H1 (cell line): ENCODE measurements around the gene PASD1. TPM values are rescaled to one million over a fixed set of nuclear protein-coding genes. Genes with fewer than 3 reads are reported as not detected.

Experiments
- CTCF ChIA-PET: fragments of 300-600 bp; sonication (Branson Sonifier 250); formaldehyde crosslinking; loops from one replicate; lab custom pipeline; 2021; ENCODE audit not compliant: partially characterized antibody; lab: Charles Lee
- POLR2A ChIA-PET: fragments of 300-600 bp; sonication (Branson Sonifier 250); formaldehyde crosslinking; loops from one replicate; lab custom pipeline; 2021; ENCODE audit warnings: inconsistent platforms; ENCODE audit not compliant: partially characterized antibody; lab: Charles Lee
- DNase-seq, 2 experiments: peaks; one replicate each; pipeline versions ENCODE4 v3.0.0 to v3.0.0-alpha.2; 2010 to 2022; ENCODE audit warnings: low spot score in 2 of 2, low read depth in 1 of 2, mixed read lengths in 1 of 2
- FAIRE-seq: peaks from 2 replicates; lab custom pipeline; 2011; peaks lifted over from hg19 to GRCh38; lab: Jason Lieb, UNC
- H2AFZ ChIP-seq: 2 replicates; pipeline ENCODE4 v1.8.1; 2012; ENCODE audit warnings: low read length, inconsistent platforms
- H2AK5ac ChIP-seq: 2 replicates; pipeline ENCODE4 v1.6.1; 2013; ENCODE audit warnings: low read depth, low read length
- H2BK120ac ChIP-seq: replicated peaks from 2 replicates; pipeline ENCODE3; 2013; ENCODE audit warnings: low read depth, low read length, inconsistent platforms
- H2BK12ac ChIP-seq: 2 replicates; pipeline ENCODE4 v1.6.1; 2013; ENCODE audit warnings: low read depth, low read length
- H2BK15ac ChIP-seq: 2 replicates; pipeline ENCODE4 v1.6.1; 2013; ENCODE audit warnings: low read length
- H2BK20ac ChIP-seq: 2 replicates; pipeline ENCODE4 v1.6.1; 2013; ENCODE audit warnings: low read length
- H2BK5ac ChIP-seq: 2 replicates; pipeline ENCODE4 v1.6.1; 2013; ENCODE audit warnings: low read depth, low read length
- H3K14ac ChIP-seq: 2 replicates; pipeline ENCODE4 v1.6.1; 2013; ENCODE audit warnings: inconsistent platforms; ENCODE audit not compliant: insufficient read length
- H3K18ac ChIP-seq: 2 replicates; pipeline ENCODE4 v1.6.1; 2013; ENCODE audit warnings: low read length; ENCODE audit errors: extremely low read depth
- H3K23ac ChIP-seq: 2 replicates; pipeline ENCODE4 v1.6.1; 2013; ENCODE audit warnings: inconsistent platforms; ENCODE audit not compliant: insufficient read length
- H3K23me2 ChIP-seq: 2 replicates; pipeline ENCODE4 v1.6.1; 2013; ENCODE audit warnings: low read depth, low read length
- H3K27ac ChIP-seq: 2 replicates; pipeline ENCODE4 v1.6.1; 2011; ENCODE audit warnings: low read depth, low read length, inconsistent platforms
- H3K27me3 ChIP-seq, 4 experiments: replicated peaks in 1 of 4; 1 replicate in 1 of 4; 2 replicates in 3 of 4; pipeline versions ENCODE4 v1.6.1 to v1.8.1; 2011 to 2013; ENCODE audit warnings: low read length in 3 of 4, mild to moderate bottlenecking in 3 of 4, inconsistent platforms in 2 of 4, mixed read lengths in 2 of 4, moderate library complexity in 1 of 4; ENCODE audit not compliant: control insufficient read depth in 3 of 4, insufficient read depth in 3 of 4; ENCODE audit errors: extremely low read depth in 1 of 4
- H3K36me3 ChIP-seq, 4 experiments: 2 replicates each; pipeline versions ENCODE4 v1.6.1 to v1.8.1; 2011 to 2013; ENCODE audit warnings: mild to moderate bottlenecking in 4 of 4, low read length in 3 of 4, moderate library complexity in 2 of 4, control low read depth in 1 of 4, inconsistent platforms in 1 of 4; ENCODE audit not compliant: insufficient read depth in 4 of 4, control insufficient read depth in 2 of 4
- H3K4ac ChIP-seq: replicated peaks from 2 replicates; pipeline ENCODE3; 2013; ENCODE audit warnings: low read length, low read depth, mixed read lengths, inconsistent platforms; ENCODE audit not compliant: insufficient read length
- H3K4me1 ChIP-seq, 4 experiments: replicated peaks in 1 of 4; 1 replicate in 1 of 4; 2 replicates in 3 of 4; pipeline versions ENCODE4 v1.6.1 to v1.8.1; 2011 to 2013; ENCODE audit warnings: low read length in 3 of 4, inconsistent platforms in 2 of 4, mixed read lengths in 1 of 4; ENCODE audit not compliant: insufficient read depth in 4 of 4, control insufficient read depth in 3 of 4
- H3K4me2 ChIP-seq, 2 experiments: 2 replicates each; pipeline versions ENCODE4 v1.6.1 to v1.8.1; 2011 to 2013; ENCODE audit warnings: low read depth in 2 of 2, low read length in 2 of 2, control low read depth in 1 of 2, inconsistent platforms in 1 of 2, mild to moderate bottlenecking in 1 of 2; ENCODE audit not compliant: insufficient read depth in 1 of 2
- H3K4me3 ChIP-seq, 4 experiments: fragments of 200-600, 300-600 bp in 1 of 4; sonication (generic), shearing (Covaris generic), sonication (Bioruptor Twin) in 1 of 4; 2 replicates each; pipeline versions ENCODE4 v1.5.1 to v1.8.1; 2011 to 2016; ENCODE audit warnings: low read length in 4 of 4, low read depth in 3 of 4, control low read depth in 2 of 4, inconsistent platforms in 2 of 4, mild to moderate bottlenecking in 2 of 4, mixed read lengths in 1 of 4, moderate library complexity in 1 of 4; ENCODE audit not compliant: insufficient read depth in 2 of 4; ENCODE audit errors: extremely low read depth in 1 of 4
- H3K56ac ChIP-seq: replicated peaks from 2 replicates; pipeline ENCODE3; 2013; ENCODE audit warnings: low read depth, mild to moderate bottlenecking, mixed read lengths, low read length, inconsistent platforms; ENCODE audit not compliant: insufficient read length
- H3K79me1 ChIP-seq: 2 replicates; pipeline ENCODE4 v1.6.1; 2013; ENCODE audit warnings: low read depth, low read length, control low read depth
- H3K79me2 ChIP-seq, 2 experiments: 2 replicates each; pipeline versions ENCODE4 v1.6.1 to v1.8.1; 2012 to 2013; ENCODE audit warnings: low read length in 2 of 2, mild to moderate bottlenecking in 2 of 2, inconsistent platforms in 1 of 2; ENCODE audit not compliant: insufficient read depth in 2 of 2, control insufficient read depth in 1 of 2
- H3K9ac ChIP-seq, 4 experiments: replicated peaks in 1 of 4; 1 replicate in 1 of 4; 2 replicates in 3 of 4; pipeline versions ENCODE4 v1.6.1 to v1.8.1; 2011 to 2013; ENCODE audit warnings: low read depth in 3 of 4, low read length in 3 of 4, control low read depth in 2 of 4, mild to moderate bottlenecking in 2 of 4, moderate library complexity in 2 of 4, inconsistent platforms in 1 of 4; ENCODE audit errors: extremely low read depth in 1 of 4
- H3K9me3 ChIP-seq, 2 experiments: 2 replicates each; pipeline versions ENCODE4 v1.6.1 to v1.8.1; 2012 to 2013; ENCODE audit warnings: mild to moderate bottlenecking in 2 of 2, moderate library complexity in 2 of 2, control low read depth in 1 of 2, inconsistent platforms in 1 of 2, low read depth in 1 of 2, low read length in 1 of 2, mixed read lengths in 1 of 2; ENCODE audit not compliant: insufficient read depth in 2 of 2
- H4K20me1 ChIP-seq, 2 experiments: replicated peaks in 1 of 2; 2 replicates each; pipeline versions ENCODE3 to v1.8.1; 2011 to 2013; ENCODE audit warnings: inconsistent platforms in 2 of 2, low read length in 2 of 2, mild to moderate bottlenecking in 1 of 2; ENCODE audit not compliant: insufficient read depth in 2 of 2, control insufficient read depth in 1 of 2
- H4K5ac ChIP-seq: 2 replicates; pipeline ENCODE4 v1.6.1; 2013; ENCODE audit warnings: low read length, low read depth, mixed read lengths, inconsistent platforms; ENCODE audit not compliant: insufficient read length
- H4K8ac ChIP-seq: 2 replicates; pipeline ENCODE4 v1.8.0; 2013; ENCODE audit warnings: mild to moderate bottlenecking, moderate library complexity, low read length, inconsistent platforms; ENCODE audit not compliant: insufficient read depth; ENCODE audit errors: extremely low read depth
- H4K91ac ChIP-seq: replicated peaks from 2 replicates; pipeline ENCODE3; 2013; ENCODE audit warnings: low read length, mixed read lengths, inconsistent platforms; ENCODE audit not compliant: insufficient read length
- CEBPB ChIP-seq: IDR thresholded peaks from 2 replicates; pipeline ENCODE4 v1.6.1; 2012; ENCODE audit warnings: low read depth, low read length
- CTCF ChIP-seq, 3 experiments: IDR thresholded peaks; 1 replicate in 2 of 3; 2 replicates in 1 of 3; pipeline versions ENCODE4 v1.5.1 to v1.6.1; 2011; ENCODE audit warnings: low read length in 3 of 3, mild to moderate bottlenecking in 3 of 3, inconsistent platforms in 2 of 3, low read depth in 1 of 3, moderate library complexity in 1 of 3; ENCODE audit not compliant: insufficient read depth in 1 of 3; ENCODE audit errors: control extremely low read depth in 1 of 3
- GTF2F1 ChIP-seq: IDR thresholded peaks from 2 replicates; pipeline ENCODE4 v1.6.1; 2012; ENCODE audit warnings: low read depth, low read length, improper control_type of control experiment, borderline replicate concordance
- HDAC6 ChIP-seq: IDR thresholded peaks from one replicate; pipeline ENCODE4 v1.7.1; 2012; ENCODE audit warnings: low read depth, mild to moderate bottlenecking, inconsistent platforms, low read length, moderate library complexity
- JUND ChIP-seq: IDR thresholded peaks from 2 replicates; pipeline ENCODE4 v1.6.1; 2011; ENCODE audit warnings: mild to moderate bottlenecking, improper control_type of control experiment, low read length
- RXRA ChIP-seq: IDR thresholded peaks from 2 replicates; pipeline ENCODE4 v1.6.1; 2011; ENCODE audit warnings: low read depth, mild to moderate bottlenecking, low read length, moderate library complexity; ENCODE audit not compliant: insufficient read depth
- YY1 ChIP-seq: IDR thresholded peaks from 2 replicates; pipeline ENCODE4 v1.6.1; 2011; ENCODE audit warnings: low read depth, mild to moderate bottlenecking, low read length
- WGBS, 2 experiments: shearing (Covaris generic) in 1 of 2; methylation state at CpG; one replicate each; pipeline versions ENCODE4 v1.1.6 to v1.1.7; 2013 to 2015; ENCODE audit warnings: low lambda C conversion rate in 2 of 2, mixed read lengths in 2 of 2, inconsistent platforms in 1 of 2, low coverage in 1 of 2, missing lambda C conversion rate in 1 of 2; ENCODE audit not compliant: insufficient replicate concordance in 2 of 2, insufficient coverage in 1 of 2, insufficient read length in 1 of 2; ENCODE audit errors: extremely low coverage in 1 of 2, missing lambda C conversion rate in 1 of 2; 5-methylcytosine and 5-hydroxymethylcytosine counted together
- polyA plus RNA-seq, 7 experiments: library from polyadenylated mRNA; depleted of rRNA in 3 of 7; stranded (reverse) in 5 of 7; unstranded in 2 of 7; fragments of >200 nt in 5 of 7; fragments of 200-250 nt in 2 of 7; gene quantifications; 1 replicate in 5 of 7; 2 replicates in 1 of 7; 4 replicates in 1 of 7; pipeline versions ENCODE4 v1.2.1 to v1.2.3, GENCODE V29; 2011 to 2013; ENCODE audit warnings: missing spikeins in 2 of 7, mixed read lengths in 2 of 7
- total RNA-seq: library from RNA; stranded (reverse); fragmentation: NEBNext Ultra II Directional; extraction: Animal tissue kit (Norgen Biotek cat#: 25700); gene quantifications from 2 replicates; pipeline ENCODE4 v1.2.1, GENCODE V29; 2021

Gene PASD1
- total and polyA plus RNA-seq, 2 of the 8 experiments (the other 6 are each of a cell fraction or from before 2014, with no cell fraction given) = 0.03 to 0.09 TPM

DNA sequence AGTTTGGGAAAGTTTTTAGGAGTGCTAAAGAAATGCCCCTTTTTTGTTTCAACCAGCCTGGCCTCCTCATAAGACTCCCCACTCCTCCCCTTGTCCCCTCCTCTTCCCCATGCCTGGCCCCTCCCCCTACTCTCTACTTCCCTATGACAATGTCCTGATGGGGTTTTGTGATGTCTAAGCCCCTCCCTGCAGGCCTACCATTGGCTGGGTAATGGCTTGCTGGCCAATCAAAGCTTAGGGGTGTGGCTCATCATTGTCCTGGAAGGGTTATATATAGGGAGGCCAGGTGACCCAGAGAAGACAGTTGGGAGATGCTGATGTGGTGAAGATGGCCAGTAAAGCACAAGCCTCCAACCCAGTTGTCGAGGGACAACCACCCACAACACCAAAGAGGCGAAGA lies 48.2 kb upstream of the PASD1 start:
- Histone ChIP-seq H3K36me3 (no peaks in the 10 kb centered on the region), H3K14ac (no peak overlapping the region), H3K18ac (no peak overlapping the region), H3K4me1 (no peaks in the 10 kb centered on the region), H3K9ac (no peak overlapping the region), H3K27ac (no peak overlapping the region), H4K91ac (no peak overlapping the region), H3K9me3 (no peaks in the 10 kb centered on the region), H3K23me2 (no peaks in the 10 kb centered on the region), H3K27me3 (no peaks in the 10 kb centered on the region), H4K20me1 (no peaks in the 10 kb centered on the region), H3K56ac (no peak overlapping the region), H3K23ac (no peak overlapping the region), H2AK5ac (no peak overlapping the region), H2BK120ac (no peak overlapping the region), H2BK12ac (no peak overlapping the region), H2AFZ (no peak overlapping the region), H3K79me2 (no peaks in the 10 kb centered on the region), H2BK15ac (no peak overlapping the region), H2BK5ac (no peak overlapping the region), H2BK20ac (no peak overlapping the region), H4K5ac (no peak overlapping the region), H3K4ac (no peak overlapping the region), H3K79me1 (no peaks in the 10 kb centered on the region), H4K8ac (no peak overlapping the region), H3K4me3 (no peak overlapping the region), H3K4me2 (no peak overlapping the region)
- ChIA-PET POLR2A (no interaction called here), CTCF (no interaction called here)
- TF ChIP-seq CEBPB (no peak), YY1 (no peak), RXRA (no peak), GTF2F1 (no peak), CTCF (IDR thresholded peaks at IDR 0.05; ENCODE audit: control extremely low read depth in 1 of 3, insufficient read depth in 1 of 3, low read depth in 1 of 3, low read length in 3 of 3) (no peak), HDAC6 (no peak), JUND (no peak)
- DNase-seq (no peak), FAIRE-seq (no peak)
- no CpG with 5 or more reads among the region's 2 CpGs for WGBS, 2 experiments
